ENCODE measurements around the gene CAPS2.

DNA sequence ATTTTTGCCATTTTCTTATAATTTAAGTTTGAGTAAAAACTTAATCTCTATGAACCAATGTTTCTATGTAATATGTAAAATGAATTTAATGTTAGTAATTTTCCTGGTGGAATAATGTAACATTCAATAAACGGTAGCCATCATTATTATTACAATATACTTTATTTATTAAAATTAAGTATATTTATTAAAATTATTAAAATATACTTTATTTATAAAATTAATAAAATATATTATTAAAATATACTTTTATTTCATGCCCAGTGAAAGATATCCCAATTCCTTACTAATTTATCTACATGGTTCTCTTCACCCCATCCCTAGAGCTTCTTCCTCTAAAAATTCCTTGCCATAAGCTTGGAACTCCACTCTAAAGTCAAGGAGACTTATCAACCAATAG is 2.5 kb downstream of the CAPS2 start:
- TF ChIP-seq POLR2AphosphoS5 (IDR thresholded peaks at IDR 0.05; ENCODE audit: low read depth, low read length), result no peak
- no peak for TF ChIP-seq TAF1 (IDR thresholded peaks at IDR 0.05; ENCODE audit: borderline replicate concordance, low read depth, low read length)
- TF ChIP-seq POLR2A (IDR thresholded peaks at IDR 0.05; ENCODE audit: low read depth, low read length), result no peak
